ENCODE results near the gene POLE.
"Not testable (repeated sequence)": the region's sequence is repeated elsewhere in the genome, so short reads cannot be mapped to it uniquely, and the experiment has no call there.

DNA sequence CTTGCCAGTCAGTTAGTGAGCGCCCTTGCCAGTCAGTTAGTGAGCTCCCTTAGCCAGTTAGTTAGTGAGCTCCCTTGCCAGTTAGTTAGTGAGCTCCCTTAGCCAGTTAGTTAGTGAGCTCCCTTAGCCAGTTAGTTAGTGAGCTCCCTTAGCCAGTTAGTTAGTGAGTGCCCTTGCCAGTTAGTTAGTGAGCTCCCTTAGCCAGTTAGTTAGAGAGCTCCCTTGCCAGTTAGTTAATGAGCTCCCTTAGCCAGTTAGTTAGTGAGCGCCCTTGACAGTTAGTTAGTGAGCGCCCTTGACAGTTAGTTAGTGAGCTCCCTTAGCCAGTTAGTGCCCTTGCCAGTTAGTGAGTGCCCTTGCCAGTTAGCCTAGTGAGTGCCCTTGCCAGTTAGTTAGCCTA is 7.7 kb upstream of the POLE start:
- TF ChIP-seq CTCF (IDR thresholded peaks at IDR 0.05; ENCODE audit: low read depth, low read length); POLR2A (IDR thresholded peaks at IDR 0.05; ENCODE audit: extremely low read depth, insufficient read length); MYC (IDR thresholded peaks at IDR 0.05; ENCODE audit: low read depth, low read length): not testable (repeated sequence)
- TF ChIP-seq, protein P1, sequence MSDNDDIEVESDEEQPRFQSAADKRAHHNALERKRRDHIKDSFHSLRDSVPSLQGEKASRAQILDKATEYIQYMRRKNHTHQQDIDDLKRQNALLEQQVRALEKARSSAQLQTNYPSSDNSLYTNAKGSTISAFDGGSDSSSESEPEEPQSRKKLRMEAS (IDR thresholded peaks at IDR 0.05; ENCODE audit: low read depth, low read length): not testable (repeated sequence)
